HG03039 (cell line): ENCODE data around the gene CIC.
A peak's percentile ranks its signal among the peaks of the same experiment; 100 is the strongest.

ENCODE experiments used
- ATAC-seq: cut with Tn5 transposase; IDR thresholded peaks from one replicate; pipeline ENCODE4 v1.9.1; 2021; ENCODE audit warnings: mild to moderate bottlenecking, moderate library complexity; ENCODE audit not compliant: unreplicated experiment

CIC gene

GRCh38 chr19:42303101-42303464, 34.0 kb downstream of the CIC start:
- no peak for ATAC-seq

GRCh38 chr19:42303876-42304275, 34.8 kb downstream of the CIC start:
- no peak for ATAC-seq

- ATAC-seq, result no peak
Measured at GRCh38 chr19:42306646-42307045, 37.6 kb downstream of the CIC start.

- no peak for ATAC-seq
Measured at GRCh38 chr19:42309686-42310085, 40.6 kb downstream of the CIC start.

GRCh38 chr19:42311657-42312056, 42.6 kb downstream of the CIC start:
- no peak for ATAC-seq

GRCh38 chr19:42312370-42312769, 43.3 kb downstream of the CIC start:
- no peak for ATAC-seq

DNA sequence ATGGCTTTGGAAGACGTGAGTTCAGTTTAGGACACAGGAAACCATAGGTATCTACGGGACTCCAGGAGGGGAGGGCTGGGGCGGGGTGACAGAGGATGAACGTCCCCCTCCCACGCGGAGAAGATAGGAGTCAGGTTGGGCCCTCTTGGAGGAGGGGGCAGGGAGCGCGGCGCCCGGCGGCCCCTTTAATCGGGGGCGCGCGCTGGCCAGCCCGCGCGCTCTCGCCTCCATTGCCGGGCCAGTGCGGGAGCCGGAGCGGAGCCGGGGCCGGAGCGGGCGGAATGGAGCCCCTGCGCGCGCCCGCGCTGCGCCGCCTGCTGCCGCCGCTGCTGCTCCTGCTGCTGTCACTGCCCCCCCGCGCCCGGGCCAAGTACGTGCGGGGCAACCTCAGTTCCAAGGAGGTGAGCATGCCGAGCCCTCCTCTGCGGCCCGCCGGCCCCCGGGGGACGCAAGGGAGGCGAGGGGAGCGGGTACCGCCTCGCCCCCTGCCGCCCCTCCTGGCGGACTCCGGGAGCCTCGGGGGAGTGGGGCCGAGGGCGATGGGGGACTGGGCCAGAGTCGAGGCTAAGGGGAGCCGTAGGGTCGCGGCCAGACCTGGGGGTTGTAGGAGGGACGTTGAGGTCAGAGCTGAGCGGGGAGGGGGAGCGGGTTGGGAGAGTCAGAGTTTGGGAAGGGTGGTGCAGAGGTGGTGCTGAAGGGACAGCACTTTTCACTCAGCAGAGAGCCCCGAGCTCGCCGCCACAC, 44.2 kb downstream of the CIC start, which contains the start of gene TMEM145:
Gene TMEM145, plus strand, starts transcription at position 214 of the 744 bp plus-strand sequence. Its CDS starts 68 bp downstream, at position 282.
- no peak for ATAC-seq

GRCh38 chr19:42313840-42314755, 45.0 kb downstream of the CIC start:
- no peak for ATAC-seq

DNA sequence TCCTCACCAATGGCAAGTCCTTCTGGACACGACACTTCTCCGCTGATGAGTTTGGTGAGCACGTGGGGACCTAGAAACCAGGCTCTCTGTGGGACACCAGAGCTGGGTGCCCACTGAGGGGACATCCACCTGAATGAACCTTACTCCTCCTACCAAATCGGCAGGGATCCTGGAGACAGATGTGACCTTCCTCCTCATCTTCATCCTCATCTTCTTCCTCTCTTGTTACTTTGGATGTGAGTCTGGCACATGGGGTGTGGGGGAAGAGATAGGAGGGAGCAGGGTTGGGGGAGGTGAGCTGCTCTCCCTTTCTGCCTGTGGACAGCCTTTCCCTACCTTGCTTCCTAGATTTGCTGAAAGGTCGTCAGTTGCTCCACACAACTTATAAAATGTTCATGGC, 46.0 kb downstream of the CIC start:
- no peak for ATAC-seq

DNA sequence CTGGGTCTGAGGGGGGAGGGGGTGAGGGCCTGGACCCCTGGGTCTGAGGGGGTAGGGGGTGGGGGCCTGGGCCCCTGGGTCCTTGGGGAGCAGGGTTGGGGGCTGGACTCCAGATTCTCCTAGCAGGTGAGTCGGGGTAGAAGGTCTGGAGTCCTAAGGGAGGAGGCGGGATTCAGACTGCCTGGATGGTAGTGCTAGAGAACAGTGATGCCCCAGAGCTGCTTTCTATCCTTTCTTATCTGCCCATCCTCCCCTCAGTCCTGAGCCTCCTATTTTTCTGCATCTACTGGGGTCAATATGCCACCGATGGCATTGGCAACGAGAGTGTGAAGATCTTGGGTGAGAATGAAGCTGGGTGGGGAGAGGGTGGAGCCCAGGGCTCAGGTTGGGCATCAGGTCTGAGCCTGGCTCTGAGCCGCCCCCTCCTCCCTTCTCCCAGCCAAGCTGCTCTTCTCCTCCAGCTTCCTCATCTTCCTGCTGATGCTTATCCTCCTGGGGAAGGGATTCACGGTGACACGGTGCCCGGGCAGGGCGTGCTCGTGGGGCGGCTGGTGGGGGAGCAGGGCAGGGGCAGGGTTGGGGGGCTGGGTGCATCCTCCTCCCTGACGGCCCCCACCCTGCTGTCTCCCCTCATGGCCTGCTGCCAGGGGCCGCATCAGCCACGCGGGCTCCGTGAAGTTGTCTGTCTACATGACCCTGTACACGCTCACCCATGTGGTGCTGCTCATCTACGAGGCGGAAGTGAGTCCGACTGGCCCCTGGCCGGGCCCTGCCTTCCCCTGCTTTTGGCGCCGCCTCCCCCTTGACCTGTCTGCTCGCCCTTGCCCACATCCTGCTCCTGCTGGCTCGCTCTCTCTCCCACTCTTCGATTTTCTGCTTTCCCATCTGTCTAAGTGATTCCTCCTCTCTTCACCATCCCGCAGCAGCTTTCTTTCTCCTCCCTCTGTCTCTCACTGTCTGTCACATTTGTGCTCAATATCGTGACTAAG, 47.5 kb downstream of the CIC start:
- ATAC-seq, result no peak

DNA sequence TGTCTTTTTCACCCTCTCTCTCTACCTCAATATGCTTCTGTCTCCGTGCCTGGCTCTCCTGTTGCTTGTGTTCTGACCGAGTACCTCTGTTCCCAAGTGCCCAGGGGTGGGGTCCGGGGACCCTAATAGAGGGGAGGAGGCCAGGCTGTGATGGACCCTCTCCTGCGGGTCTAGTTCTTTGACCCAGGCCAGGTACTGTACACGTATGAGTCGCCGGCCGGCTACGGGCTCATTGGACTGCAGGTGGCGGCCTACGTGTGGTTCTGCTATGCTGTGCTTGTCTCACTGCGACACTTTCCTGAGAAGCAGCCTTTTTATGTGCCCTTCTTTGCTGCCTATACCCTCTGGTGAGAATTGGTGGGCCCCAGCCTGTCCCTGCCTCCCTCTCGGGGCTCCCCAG, 48.5 kb downstream of the CIC start:
- no peak for ATAC-seq

DNA sequence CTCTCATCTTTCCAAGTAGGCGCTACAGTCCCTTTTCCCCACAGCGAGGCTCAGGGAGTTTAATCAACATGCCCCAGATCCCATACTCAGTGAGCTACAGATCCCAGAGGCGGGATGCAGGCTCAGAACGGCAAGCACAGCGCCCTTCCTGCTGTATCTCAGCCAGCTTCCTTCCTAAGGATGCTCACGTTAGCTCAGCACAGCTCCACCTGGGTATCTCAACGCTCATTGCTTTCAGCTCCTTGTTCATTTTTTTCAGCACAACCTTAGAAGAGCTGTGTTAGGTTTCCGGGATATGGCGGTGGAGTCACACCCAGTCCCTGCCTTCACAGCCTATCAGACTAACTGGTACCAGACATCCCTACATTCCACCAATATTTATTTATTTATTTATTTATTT, 53.3 kb downstream of the CIC start:
- no peak for ATAC-seq

DNA sequence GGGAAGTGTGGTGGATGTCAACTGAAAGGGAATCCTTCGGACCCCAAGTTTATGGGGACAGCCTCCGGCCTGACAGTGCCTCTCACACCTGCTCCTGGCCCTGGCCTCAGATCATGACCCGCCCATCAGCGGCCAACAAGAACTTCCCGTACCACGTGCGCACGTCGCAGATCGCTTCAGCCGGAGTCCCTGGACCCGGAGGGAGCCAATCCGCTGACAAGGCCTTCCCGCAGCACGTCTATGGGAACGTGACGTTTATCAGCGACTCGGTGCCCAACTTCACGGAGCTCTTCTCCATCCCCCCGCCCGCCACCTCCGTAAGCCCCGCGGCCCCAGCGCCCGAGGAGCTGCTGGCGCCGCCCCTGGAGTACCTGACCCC, 54.4 kb downstream of the CIC start:
- no peak for ATAC-seq

DNA sequence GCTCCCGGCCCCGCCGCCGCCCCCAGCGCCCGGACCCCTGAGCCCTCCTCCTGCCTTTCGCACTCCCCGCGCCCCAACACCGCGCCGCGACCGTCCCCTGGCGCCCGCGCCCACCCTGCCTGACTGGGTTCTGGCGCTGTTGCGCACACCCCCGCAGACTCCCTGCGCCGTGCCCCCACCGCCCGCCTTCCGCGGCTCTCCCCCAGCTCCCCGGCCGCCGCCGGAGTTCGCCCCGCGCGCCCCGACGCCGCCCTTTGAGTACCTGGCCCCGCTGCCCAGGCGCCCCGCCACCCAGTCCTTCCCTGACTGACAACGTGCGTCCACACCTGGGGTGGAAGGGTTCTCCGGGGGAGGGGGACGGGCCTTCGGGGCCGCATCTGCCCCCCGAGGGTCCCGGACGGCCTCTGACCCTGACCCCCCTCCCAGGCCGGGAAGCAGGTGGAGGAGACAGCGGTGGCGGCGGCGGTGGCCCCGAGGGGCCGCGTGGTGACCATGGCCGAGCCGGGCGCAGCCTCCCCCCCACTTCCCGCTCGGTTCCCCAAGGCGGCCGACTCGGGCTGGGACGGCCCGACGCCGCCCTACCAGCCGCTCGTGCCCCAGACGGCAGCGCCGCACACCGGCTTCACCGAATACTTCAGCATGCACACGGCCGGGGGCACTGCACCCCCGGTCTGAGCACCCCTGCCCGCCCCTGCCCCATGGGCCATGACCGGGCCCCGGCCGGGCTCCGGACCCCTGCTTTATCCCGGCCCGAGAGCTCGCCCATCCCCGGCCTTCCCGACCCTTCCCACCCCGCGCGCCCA, 55.0 kb downstream of the CIC start:
- no peak for ATAC-seq

GRCh38 chr19:42324655-42325307, 55.7 kb downstream of the CIC start:
- ATAC-seq, result no peak

DNA sequence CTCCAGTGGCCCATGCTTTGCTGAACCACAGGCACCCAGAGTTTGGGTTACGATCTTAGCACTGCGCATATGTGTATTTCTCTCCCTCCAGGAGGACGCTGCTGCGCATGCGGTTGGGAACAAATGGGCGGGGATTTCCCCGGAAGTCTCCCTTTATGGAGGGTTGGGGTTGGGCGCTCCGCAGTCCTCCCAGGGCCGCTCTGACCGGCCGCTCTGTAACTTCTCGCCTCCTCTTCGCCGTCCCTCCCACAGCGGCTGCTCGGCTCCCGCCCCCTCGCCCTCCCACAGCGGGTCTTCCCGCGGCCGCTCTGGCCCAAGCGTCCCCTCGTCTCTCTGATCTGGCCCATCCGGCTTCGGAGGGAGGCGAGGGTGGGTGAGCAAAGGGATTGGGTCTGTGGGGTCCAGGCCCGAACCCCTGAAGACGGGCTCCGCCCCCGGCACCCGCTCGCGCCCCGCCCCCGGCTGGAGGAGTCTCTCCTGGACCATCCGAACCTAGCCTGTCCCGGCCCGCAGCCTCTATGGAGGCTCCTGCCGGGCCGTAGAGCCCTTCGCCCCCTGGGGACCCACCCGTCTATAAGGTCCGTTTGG, 56.4 kb downstream of the CIC start, which contains the start of gene MEGF8:
Gene MEGF8, plus strand, starts transcription at position 328 of the 588 bp plus-strand sequence. CDS start 609 bp downstream, outside the sequence.
- ATAC-seq, result peak; percentile 85

DNA sequence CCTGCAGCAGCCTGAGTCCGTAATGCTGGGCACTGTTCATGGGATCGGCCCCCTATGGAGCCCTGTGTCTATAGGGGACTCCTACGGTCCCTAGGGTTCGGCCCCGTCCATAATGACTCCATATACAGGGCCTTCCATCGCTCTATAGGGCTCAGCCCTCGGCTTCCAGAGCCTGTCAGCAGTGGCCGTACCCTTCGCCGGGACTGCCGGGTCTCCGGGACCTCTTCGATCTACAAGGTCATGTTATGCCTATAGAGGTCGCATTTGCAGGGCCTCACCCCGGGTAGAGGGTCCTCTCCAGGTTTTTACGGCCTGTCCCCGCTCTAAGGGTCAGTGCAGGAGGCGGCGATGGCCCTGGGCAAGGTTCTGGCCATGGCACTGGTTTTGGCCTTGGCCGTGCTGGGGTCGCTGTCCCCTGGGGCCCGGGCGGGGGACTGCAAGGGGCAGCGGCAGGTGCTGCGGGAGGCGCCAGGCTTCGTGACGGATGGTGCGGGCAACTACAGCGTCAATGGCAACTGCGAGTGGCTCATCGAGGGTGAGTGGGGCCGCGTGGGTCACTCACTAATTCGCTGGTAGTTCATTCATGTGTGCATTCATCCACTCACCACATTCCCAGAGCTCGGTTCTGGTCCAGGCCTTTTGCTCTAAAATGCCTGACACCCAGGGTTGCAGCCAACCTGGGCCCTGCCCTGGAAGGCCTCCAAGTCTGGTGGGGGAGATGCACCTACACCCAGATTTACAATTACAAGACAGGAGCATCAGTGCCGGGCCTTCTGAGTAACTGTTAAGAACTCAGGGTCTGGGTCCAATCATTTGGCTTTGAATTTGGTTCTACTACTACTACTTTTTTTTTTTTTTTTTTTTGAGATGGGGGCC, 57.1 kb downstream of the CIC start:
- peak; percentile 0 for ATAC-seq

DNA sequence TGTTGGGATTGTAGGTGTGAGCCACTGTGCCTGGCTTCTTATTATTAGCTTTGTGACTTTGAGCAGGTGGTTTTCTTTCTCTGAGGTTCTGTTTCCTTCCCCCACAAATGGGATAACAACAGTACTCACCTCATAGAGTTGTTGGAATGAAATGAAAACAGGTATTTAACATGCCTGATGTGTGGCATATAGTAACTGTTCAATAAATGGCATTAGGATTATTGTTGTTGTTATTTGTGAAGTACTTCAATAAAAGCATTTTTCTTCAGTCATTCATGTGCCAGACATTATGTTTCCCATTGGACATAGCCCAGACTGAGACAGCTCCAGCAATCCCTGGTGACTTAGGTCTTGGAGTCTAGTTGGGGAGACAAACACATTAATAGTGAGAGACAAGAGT, 57.9 kb downstream of the CIC start:
- ATAC-seq, result no peak
